DLD1 (cell line): Measurements from ENCODE around the gene CENPC.
"Not testable (repeated sequence)": the region's sequence is repeated elsewhere in the genome, so short reads cannot be mapped to it uniquely, and the experiment has no call there.

Experiments
- in situ Hi-C: cut with HindIII; loops from 2 replicates; pipeline ENCODE4 v1.10.0; 2017; ENCODE audit warnings: low sequenced_read_pairs

The CENPC gene

DNA sequence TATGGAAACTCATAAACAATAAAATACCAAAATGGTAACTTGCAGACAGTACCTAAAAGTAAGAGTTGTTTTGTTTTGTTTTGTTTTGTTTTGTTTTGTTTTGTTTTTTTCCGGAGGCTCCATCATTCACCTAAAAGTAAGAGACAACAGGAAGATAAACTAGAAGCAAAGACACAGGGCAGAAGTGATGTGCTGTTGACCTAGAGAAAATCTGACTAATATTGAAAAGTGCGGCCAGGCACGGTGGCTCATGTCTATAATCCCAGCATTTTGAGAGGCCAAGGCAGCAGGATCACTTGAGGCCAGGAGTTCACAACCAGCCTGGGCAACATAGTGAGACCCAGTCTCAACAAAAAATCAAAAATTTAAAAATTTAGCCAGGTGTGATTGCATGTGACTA lies 5.6 kb upstream of the CENPC start:
- in situ Hi-C loops = no loop called here

DNA sequence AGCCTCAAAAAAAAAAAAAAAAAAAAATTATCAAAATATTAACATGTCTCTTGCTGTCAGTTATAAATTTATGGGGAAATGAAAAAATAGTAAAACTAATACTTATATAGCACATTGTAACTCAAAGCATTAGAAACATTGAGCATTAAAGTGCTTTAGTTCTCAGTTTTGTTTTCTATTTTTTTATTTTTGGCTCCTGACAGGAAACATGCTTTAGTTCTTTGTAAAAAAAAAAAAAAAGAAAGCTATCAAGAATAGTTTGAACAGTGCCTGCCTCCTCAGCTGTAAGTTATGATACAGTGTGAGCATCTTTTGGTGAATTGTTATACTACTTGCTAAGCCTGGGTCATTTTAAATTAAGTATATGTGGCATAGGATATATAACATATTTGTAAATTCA lies 5.1 kb upstream of the CENPC start:
- in situ Hi-C loops = no loop called here

DNA sequence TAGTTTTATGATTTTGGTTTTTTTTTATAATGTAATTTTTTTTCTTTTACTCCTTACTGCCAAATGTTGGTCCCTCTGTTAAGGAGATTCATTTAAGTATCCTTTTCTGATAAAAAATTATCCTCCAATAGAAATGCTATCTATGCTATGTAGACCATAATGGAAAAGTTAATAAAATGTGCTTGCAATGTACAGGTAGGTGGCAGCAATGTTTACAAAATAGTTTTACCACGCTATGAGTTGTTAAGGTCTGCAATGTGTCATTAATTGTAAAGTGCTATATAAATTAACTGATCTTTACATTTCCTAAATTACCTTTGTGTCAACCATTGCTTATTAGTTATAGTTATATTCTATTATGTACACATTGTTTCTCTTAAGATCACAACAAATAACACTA lies 3.8 kb upstream of the CENPC start:
- in situ Hi-C loops = no loop called here

DNA sequence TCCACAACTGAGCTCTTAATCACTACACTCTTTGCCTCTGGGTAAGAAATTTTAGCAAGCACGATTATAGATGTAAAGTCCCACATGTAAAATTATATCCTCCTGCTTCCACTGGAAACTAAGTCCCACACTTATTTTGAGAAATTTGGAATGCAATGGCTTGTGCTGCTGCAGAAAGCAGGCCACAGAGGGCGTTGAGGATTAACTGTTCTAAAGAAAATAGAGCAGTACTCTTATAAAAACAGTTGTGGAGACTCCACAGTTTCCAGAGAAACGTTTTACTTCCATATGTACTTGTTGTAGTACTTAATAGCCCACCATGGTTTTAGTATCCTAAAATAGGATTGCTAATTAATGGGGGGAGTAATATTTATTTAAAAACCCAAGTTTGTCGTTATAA lies 1.7 kb upstream of the CENPC start:
- in situ Hi-C loops = no loop called here

DNA sequence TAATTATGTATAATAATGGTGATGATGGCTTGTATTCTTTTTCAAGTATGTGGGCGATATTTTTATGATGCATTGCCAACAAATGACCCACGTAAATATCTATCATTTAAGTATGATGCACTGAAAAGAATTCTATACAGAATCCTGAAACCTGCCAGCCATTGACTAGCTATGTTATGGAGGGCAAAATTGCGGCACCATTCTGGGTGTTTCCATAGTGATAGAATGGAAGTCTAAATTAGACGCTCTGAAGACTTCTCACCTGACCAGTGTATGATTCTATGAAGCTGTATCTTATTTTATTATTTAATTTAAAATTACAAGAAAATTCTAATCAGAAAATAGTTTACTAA lies 677 bp upstream of the CENPC start:
- in situ Hi-C loops = no loop called here

DNA sequence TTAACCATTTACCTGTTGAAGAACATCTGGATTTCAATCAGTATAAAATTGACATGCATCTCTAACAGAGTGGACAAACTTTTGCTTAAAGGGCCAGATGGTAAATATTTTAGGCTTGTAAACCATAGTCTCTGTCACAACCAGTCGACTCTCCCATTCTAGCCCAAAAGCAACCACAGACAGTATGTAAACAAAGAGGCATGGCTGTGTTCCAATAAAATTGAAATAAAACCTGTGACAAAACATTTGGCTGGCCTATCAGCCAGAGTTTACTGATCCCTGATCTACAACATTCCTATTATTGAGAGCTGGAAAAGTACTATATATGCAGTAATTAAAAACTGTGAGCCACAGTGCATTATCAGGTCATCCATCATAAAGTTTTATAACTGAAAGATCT lies 3.2 kb downstream of the CENPC start:
- in situ Hi-C loops = no loop called here

DNA sequence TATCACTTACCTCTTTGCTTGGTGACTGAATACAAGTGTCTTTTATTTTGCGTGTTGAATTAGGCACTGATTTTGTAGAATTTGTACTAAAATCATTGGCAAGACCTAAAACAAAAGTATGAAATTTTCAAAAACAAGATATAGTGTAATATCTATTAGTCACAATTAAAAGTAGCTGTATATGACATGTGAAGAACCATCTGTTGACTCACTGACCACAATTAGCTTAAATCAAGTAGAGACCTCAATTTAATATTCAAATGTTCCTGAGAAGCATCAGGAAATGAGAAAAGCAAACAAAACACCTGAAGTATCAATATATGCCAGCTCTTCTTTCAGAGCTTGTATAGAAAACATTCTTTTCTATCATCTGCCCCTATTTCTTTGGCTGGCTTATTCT lies 5.5 kb downstream of the CENPC start:
- in situ Hi-C loops = no loop called here

DNA sequence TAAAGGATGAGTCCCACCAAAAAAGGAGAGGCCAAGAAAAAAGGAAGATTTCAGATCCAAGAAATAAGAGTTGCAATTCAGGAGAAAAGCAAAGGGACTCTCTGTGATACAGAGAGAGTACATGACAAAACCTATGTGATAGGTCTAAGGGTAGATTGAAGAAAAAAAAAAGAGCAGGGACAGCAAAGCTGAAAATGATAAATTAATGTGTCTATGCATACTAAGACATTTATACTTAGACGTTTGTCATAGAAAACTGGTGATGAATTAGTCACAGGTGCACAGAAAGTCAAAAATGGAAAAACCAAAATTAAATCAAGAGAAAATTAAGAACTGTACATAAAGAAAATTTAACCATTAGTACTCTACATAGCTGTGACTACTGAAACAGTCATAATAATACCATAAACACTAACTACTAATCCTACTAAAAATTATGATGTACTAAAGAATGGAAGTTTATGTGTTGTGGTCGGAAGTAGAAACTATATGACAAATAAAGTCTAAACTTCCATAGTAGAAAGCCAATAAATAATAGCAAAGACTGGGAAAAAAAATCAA lies 9.9 kb downstream of the CENPC start:
- in situ Hi-C loops = no loop called here

DNA sequence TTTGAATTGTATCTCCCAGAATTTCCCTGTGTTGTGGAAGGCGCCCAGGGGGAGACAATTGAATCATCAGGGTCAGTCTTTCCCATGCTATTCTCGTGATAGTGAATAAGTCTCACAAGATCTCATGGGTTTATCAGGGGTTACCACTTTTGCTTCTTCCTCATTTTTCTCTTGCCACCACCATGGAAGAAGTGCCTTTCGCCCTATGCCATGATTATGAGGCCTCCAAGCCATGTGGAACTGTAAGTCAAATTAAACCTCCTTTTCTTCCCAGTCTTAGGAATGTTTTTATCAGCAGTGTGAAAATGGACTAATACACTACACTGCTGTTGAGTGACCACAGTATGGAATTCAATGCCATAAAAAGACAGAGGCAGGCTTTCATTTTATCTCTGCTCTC lies 12.2 kb downstream of the CENPC start:
- in situ Hi-C loops = no loop called here

DNA sequence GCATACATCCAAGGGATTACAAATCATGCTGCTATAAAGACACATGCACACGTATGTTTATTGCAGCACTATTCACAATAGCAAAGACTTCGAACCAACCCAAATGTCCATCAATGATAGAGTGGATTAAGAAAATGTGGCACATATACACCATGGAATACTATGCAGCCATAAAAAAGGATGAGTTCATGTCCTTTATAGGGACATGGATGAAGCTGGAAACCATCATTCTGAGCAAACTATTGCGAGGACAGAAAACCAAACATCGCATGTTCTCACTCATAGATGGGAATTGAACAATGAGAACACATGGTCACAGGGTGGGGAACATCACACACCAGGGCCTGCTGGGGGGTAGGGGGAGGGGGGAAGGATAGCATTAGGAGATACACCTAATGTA lies 12.9 kb downstream of the CENPC start:
- in situ Hi-C loops = not testable (repeated sequence)

DNA sequence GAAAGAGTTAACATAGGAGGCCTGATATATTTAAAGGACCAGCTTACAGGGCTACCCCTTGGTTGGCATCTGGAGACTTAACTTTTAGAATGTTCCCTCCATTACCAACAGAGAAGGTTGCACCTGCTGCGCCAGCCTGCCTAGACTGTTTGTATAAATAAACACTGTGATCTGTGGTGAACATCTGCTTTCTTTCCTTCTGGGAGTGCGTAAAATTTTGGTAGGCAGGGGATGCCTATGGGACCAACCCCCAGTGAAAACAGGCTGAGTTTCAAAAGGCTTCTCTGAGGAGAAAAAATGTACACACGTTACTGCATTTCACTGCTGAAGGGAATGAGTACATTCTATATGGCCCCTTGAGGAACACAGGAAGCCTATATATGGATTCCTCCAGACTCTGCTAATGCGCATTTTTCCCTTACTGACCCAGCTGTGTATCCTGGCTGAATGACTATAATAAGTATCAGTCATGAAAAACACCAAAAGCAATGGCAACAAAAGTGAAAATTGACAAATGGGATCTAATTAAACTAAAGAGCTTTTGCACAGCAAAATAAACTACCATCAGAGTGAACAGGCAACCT lies 13.8 kb downstream of the CENPC start:
- in situ Hi-C loops = no loop called here

DNA sequence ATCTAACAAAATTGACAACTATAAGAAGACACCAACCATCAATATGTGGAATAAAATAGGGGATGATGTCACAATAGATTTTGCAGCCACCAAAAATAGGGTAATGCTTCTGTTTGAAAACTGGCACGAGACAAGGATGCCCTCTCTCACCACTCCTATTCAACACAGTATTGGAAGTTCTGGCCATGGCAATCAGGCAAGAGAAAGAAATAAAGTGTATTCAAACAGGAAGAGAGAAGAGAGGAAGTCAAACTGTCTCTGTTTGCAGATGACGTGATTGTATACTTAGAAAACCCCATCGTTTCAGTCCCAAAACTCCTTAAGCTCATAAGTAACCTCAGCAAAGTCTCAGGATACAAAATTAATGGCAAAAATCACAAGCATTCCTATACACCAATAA lies 21.2 kb downstream of the CENPC start:
- in situ Hi-C loops = not testable (repeated sequence)

DNA sequence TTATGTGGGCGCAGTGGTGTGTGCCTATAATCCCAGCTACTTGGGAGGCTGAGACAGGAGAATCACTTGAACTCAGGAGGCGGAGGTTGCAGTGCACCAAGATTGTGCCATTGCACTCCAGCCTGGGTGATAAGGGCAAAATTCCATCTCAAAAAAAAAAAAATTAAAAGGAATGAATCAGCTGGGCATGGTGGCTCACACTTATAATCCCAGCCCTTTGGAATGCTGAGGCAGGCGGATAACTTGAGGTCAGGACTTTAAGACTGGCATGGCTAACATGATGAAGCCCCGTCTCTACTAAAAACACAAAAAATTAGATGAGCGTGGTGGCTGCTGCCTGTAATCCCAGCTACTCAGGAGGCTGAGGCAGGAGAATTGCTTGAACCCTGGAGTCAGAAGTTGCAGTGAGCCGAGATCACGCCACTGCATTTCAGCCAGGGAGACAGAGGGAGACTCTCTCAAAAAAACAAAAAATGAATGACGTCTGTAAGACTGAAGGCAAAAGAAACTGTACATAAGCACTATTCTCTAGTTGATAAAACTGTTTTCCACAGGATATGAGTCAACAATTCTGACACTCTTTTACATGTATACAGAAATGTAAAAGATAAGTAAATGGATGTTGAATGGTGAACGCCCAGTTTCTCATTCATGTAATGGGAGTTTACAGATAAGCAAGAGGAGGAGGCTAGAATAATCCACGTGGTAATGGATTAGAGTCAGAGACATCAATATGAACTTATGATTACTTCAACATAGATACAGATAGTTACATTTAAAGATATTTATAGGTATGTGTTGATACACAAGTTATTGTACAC lies 22.2 kb downstream of the CENPC start:
- in situ Hi-C loops = no loop called here

DNA sequence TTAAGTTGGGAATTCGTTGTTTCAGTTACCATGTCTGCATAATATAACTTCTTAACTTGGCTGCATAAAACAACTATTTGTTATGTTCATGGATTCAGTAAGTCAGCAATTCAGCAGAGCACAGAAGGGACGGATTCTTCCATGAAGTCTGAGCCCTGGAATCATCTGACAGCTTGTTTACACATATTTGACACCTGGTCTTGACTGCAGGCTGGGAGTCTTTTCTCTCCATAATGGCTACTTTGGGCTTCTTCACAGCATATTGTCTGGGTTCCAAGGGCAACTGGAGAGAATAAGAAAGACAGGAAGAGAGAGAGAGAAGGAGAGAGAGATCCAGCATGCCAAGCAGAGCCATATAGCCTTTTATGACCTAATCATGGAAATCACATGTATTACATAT lies 23.1 kb downstream of the CENPC start:
- in situ Hi-C loops = no loop called here

DNA sequence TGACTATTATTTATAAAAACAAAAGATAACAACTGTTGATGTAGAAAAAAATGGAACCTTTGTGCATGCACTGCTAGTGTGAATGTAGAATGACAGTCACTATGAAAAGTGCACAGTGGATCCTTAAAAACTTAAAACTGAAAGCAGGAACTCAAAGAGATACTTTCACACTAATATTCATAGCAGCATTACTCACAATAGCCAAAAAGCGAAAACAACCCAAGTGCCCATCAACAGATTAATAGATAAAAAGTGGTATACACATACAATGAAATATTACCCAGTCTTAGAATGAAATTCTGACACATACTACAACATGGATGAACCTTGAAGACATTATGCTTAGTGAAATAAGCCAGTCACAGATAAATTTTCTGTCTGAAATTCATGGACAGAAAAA lies 23.8 kb downstream of the CENPC start:
- in situ Hi-C loops = no loop called here

DNA sequence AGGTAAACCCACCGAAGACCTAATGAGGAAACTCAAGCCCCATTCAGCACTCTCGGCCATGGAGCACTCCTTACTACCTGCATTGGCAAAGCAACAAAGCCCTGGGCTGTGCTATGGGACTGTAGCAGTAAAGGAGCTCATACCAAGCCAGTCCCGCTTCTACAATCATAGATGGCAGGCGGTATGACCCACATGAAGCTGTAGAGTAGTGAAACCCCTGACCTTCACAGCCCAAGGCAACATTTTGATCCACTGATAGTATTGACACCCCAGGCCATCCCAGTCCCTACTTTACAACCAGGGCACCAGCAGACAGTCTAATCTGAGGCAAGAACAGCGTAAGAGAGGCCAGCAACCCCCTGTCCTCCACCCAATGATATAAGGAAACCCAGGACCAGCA lies 25.2 kb downstream of the CENPC start:
- in situ Hi-C loops = no loop called here

DNA sequence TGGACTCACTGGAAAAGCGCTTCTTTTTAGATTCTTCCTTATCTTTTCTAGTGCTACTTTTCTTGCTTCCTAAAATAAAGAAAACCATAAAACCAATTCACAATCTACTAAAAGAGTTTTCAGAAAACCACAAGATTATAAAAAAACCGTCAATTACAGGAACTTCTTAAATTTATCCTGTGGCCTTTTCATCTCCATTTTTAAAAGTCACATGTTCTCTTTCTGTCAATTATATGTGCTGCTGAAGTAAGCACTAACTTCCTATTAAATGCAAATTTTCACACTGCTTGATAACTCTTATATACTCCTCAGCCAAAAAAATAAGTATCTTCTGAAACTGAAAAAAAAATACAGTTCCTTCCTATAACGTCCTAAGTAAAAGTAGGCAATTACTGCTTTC lies 32.8 kb downstream of the CENPC start:
- in situ Hi-C loops = no loop called here

DNA sequence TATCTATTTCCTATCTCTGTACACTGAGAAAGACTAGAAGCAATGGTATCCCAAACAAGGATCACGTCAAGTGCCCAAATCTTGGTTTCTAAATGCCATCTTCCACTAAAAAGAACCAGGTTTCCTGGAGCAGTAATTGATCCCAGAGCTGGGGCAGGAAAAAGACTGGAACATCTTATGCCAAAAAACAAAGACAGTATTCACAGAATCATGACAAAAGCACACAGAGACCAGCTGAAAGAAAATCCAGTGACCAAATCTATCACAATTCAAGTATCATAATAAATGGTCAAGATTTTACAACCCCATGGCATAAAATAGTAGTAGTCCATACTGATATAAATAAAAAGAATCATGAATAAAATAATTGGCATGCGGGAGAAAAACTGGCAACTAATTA lies 44.9 kb downstream of the CENPC start:
- in situ Hi-C loops = no loop called here

DNA sequence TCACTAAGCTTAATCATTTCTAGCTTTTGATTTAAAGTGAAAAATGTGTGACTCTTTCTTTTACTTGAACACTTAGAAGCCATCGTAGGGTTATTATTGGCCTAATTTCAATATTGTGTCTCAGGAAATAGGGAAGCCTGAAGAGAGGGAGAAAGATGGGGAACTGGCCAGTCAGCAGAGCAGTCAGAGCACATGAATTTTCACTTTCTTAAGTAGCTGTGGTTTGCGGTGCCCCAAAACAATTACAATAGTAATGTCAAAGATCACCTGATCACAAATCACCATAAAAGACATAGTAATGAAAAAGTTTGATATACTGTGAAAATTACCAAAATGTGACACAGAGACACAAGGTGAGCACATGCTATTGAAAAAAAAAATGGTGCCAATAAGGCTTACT lies 45.5 kb downstream of the CENPC start:
- in situ Hi-C loops = no loop called here

DNA sequence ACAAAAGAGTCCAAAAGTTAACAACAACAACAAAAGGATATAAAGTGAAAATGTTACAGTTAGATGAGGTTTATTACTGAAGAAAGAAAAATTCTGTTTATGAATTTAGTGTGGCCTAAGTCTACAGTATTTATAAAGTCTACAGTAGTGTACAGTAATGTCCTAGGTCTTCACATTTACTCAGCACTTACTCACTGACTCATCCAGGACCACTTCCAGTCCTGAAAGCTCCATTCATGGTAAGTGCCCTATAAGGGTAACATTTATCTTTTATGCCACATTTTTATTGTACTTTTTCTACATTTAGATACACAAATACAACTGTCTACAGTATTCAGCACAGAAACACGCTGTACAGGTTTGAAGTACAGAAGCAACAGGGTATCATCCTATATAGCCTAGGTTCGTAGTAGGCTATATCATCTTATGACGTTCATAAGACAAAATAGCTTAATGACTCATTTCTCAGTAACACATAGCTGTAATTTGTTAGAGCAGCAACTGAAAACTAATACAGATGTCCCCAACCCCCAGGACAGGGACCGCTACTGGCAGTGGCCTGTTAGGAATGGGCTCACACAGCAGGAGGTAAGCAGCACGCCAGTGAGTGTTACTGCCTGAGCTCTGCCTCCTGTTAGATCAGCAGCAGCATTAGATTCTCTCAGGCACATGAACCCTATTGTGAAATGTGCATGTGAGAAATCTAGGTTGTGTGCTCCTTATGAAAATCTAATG lies 61.3 kb downstream of the CENPC start:
- in situ Hi-C loops = no loop called here

DNA sequence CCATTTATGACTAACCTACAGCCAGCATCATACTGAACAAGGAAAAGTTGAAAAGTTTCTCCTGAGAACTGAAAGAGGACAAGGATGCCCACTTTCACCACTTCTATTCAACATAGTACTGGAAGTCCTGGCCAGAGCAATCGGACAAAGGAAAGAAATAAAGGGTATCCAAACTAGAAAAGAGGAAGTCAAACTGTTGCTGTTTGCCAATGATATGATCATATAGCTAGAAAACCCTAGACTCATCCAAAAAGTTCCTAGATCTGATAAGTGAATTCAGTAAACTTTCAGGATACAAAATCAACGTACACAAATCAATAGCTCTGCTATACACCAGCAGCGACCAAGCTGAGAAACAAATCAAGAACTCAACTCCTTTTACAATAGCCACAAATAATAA lies 64.5 kb downstream of the CENPC start:
- in situ Hi-C loops = no loop called here

DNA sequence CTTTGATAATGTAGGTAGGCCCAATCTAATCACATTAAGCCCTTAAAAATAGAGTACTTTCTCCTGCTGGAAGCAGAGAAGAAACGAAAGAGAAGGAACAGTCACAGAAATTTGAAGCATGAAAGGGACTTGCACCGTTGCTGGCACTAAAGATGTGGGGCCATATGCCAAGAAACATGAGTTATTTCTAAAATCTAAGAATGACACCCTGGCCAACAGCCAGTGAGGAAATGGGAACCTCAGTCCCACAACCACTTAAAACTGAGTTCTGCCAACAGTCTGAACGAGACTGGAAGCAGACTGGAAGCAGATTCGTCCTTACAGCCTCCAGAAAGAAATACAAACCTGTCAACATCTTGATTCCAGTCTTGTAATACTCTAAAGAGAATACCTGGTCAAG lies 70.1 kb downstream of the CENPC start:
- in situ Hi-C loops = no loop called here
